Activated naive CD4-positive, alpha-beta T cell treated with anti-CD3 and anti-CD28 coated beads for 36 hours (primary cell): ENCODE results near the gene MAPK14. TPM values are rescaled to one million over a fixed set of nuclear protein-coding genes. Genes with fewer than 3 reads are reported as not detected.

Experiments used
- CTCF ChIA-PET: fragments of 350-600 bp; sonication (Branson Sonifier 250); formaldehyde crosslinking; loops from one replicate; lab custom pipeline; 2021; ENCODE audit warnings: antibody characterized with exemption; lab: Charles Lee
- DNase-seq: peaks from one replicate; pipeline ENCODE4 v3.0.0-alpha.2; 2020
- H3K27ac Mint-ChIP-seq: one replicate; pipeline ENCODE4 v1.8.0; 2021; ENCODE audit warnings: mild to moderate bottlenecking, mixed read lengths
- H3K27me3 Mint-ChIP-seq: one replicate; pipeline ENCODE4 v1.8.0; 2021; ENCODE audit warnings: low read depth, mixed read lengths
- H3K36me3 Mint-ChIP-seq: one replicate; pipeline ENCODE4 v1.8.0; 2021; ENCODE audit warnings: low read depth, mixed read lengths
- H3K4me1 Mint-ChIP-seq: one replicate; pipeline ENCODE4 v1.8.0; 2021; ENCODE audit warnings: low read depth, mixed read lengths
- H3K4me3 Mint-ChIP-seq: one replicate; pipeline ENCODE4 v1.8.0; 2021; ENCODE audit warnings: mild to moderate bottlenecking, moderate library complexity, mixed read lengths
- H3K9me3 Mint-ChIP-seq: one replicate; pipeline ENCODE4 v1.8.0; 2021; ENCODE audit warnings: mixed read lengths
- intact Hi-C: fragments of 100-400 bp; cut with micrococcal nuclease; formaldehyde crosslinking; loops from one replicate; pipeline ENCODE4 v1.15.1; 2023
- total RNA-seq, 2 experiments: library from RNA; stranded (reverse); gene quantifications; one replicate each; pipeline ENCODE4 v1.2.3, GENCODE V29; 2021

MAPK14 gene
- total RNA-seq, 2 experiments from 2014 or later: 39.9 to 40.3 TPM

- H3K9me3 Mint-ChIP-seq: no peaks in the 10 kb centered on the region
- H3K36me3 Mint-ChIP-seq: peaks cover 24% of the 10 kb centered on the region
- intact Hi-C loops: no loop called here
- H3K27ac Mint-ChIP-seq: no peak overlapping the region
- DNase-seq: no peak
- H3K27me3 Mint-ChIP-seq: no peaks in the 10 kb centered on the region
- CTCF ChIA-PET: interaction anchor here (0.6 to 0.7 kb wide), 3 partner anchors 33 to 279 kb away, joined by 3 read pairs; no protein-coding TSS in a partner anchor
- H3K4me3 Mint-ChIP-seq: no peak overlapping the region
- H3K4me1 Mint-ChIP-seq: peaks cover 30% of the 10 kb centered on the region
These were observed 34.6 kb downstream of the MAPK14 start for GRCh38 chr6:36062247-36062646.

GRCh38 chr6:36063318-36064060 is 35.9 kb downstream of the MAPK14 start:
- Mint-ChIP-seq H3K36me3 (peaks cover 22% of the 10 kb centered on the region), H3K27ac (no peak overlapping the region), H3K4me3 (no peak overlapping the region), H3K27me3 (no peaks in the 10 kb centered on the region), H3K4me1 (peaks cover 38% of the 10 kb centered on the region), H3K9me3 (no peaks in the 10 kb centered on the region)
- DNase-seq: no peak
- CTCF ChIA-PET: no interaction called here
- intact Hi-C loops: no loop called here

- DNase-seq: no peak
- Mint-ChIP-seq H3K27ac (no peak overlapping the region), H3K4me3 (no peak overlapping the region), H3K4me1 (peaks cover 41% of the 10 kb centered on the region), H3K27me3 (no peaks in the 10 kb centered on the region), H3K36me3 (peaks cover 16% of the 10 kb centered on the region), H3K9me3 (no peaks in the 10 kb centered on the region)
- intact Hi-C loops: no loop called here
- CTCF ChIA-PET: no interaction called here
These were observed 37.3 kb downstream of the MAPK14 start for GRCh38 chr6:36064770-36065396.

- H3K36me3 Mint-ChIP-seq: peaks cover 5% of the 10 kb centered on the region
- intact Hi-C loops: no loop called here
- no peaks in the 10 kb centered on the region for H3K9me3 Mint-ChIP-seq
- no peak overlapping the region for H3K27ac Mint-ChIP-seq
- CTCF ChIA-PET: no interaction called here
- H3K4me3 Mint-ChIP-seq: no peak overlapping the region
- peaks cover 45% of the 10 kb centered on the region for H3K4me1 Mint-ChIP-seq
- H3K27me3 Mint-ChIP-seq: no peaks in the 10 kb centered on the region
- DNase-seq: no peak
These were observed 38.3 kb downstream of the MAPK14 start for GRCh38 chr6:36065916-36066315.

DNA sequence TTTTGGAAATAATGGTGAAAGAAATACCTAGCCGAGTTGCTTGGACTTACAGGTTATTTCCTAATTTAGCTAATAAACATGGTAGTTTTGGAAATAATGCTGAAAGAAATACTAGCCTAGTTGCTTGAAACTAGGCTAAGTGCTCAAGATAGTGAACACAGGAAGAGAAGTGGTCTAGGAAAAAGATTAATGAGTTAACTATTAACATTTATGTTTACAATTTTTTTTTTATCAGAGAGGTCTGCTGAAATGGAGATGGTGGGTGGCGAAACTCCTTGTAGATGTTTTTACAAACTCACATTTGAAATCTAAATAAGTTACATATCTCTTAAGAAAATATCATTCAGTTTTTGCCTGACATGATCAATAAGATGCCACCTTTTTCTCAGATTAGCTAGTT is 39.2 kb downstream of the MAPK14 start:
- CTCF ChIA-PET: interaction anchor here (1.4 kb wide), 1 partner anchor 39 kb away, joined by 4 read pairs; the partner anchor contains the start of gene MAPK14
- DNase-seq: no peak
- no peaks in the 10 kb centered on the region for H3K9me3 Mint-ChIP-seq
- intact Hi-C loops: no loop called here
- H3K4me1 Mint-ChIP-seq: peaks cover 51% of the 10 kb centered on the region
- no peaks in the 10 kb centered on the region for H3K36me3 Mint-ChIP-seq
- H3K4me3 Mint-ChIP-seq: no peak overlapping the region
- H3K27me3 Mint-ChIP-seq: no peaks in the 10 kb centered on the region
- no peak overlapping the region for H3K27ac Mint-ChIP-seq

GRCh38 chr6:36067374-36068011 is 39.9 kb downstream of the MAPK14 start:
- H3K9me3 Mint-ChIP-seq: no peaks in the 10 kb centered on the region
- CTCF ChIA-PET: interaction anchor here (0.6 to 2.2 kb wide), 3 partner anchors 27 to 40 kb away, joined by 4 to 5 read pairs (median 4); partner anchors contain the start of gene MAPK14
- intact Hi-C loops: no loop called here
- no peak for DNase-seq
- no peak overlapping the region for H3K4me3 Mint-ChIP-seq
- H3K4me1 Mint-ChIP-seq: peaks cover 55% of the 10 kb centered on the region
- H3K36me3 Mint-ChIP-seq: no peaks in the 10 kb centered on the region
- no peak overlapping the region for H3K27ac Mint-ChIP-seq
- no peaks in the 10 kb centered on the region for H3K27me3 Mint-ChIP-seq

DNA sequence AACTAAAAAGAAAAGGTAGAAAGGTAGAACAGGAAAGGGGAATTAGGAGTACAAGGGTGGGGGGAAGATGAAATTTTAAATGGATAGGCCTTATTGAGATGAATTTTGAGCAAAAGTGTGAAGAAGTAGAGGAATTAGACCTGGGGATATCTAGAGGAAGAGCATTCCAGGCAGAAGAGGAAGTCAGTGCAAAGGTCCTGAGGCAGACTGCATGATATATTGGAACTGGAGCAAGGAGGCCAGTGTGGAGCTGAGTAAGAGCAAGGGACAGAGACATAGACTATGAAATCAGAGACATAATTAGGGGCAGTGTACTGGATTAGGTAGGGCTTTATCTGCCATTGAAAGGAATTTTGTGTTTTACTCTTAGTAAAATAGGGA is 40.4 kb downstream of the MAPK14 start:
- intact Hi-C loops: no loop called here
- CTCF ChIA-PET: interaction anchor here (0.6 to 2.2 kb wide), 2 partner anchors 27 to 35 kb away, joined by 4 to 5 read pairs; no protein-coding TSS in a partner anchor
- no peak overlapping the region for H3K27ac Mint-ChIP-seq

GRCh38 chr6:36068586-36068985 is 41.0 kb downstream of the MAPK14 start:
- no peak for DNase-seq
- CTCF ChIA-PET: interaction anchor here (2.2 kb wide), 1 partner anchor 26 kb away, joined by 5 read pairs; no protein-coding TSS in a partner anchor
- Mint-ChIP-seq H3K4me1 (peaks cover 56% of the 10 kb centered on the region), H3K4me3 (no peak overlapping the region), H3K9me3 (no peaks in the 10 kb centered on the region), H3K27ac (no peak overlapping the region), H3K36me3 (no peaks in the 10 kb centered on the region), H3K27me3 (no peaks in the 10 kb centered on the region)
- intact Hi-C loops: no loop called here

More for the DNA sequence above, 40.4 kb downstream of the MAPK14 start:
- no peak for DNase-seq
- no peak overlapping the region for H3K4me3 Mint-ChIP-seq
- peaks cover 56% of the 10 kb centered on the region for H3K4me1 Mint-ChIP-seq
- no peaks in the 10 kb centered on the region for H3K36me3 Mint-ChIP-seq
- no peaks in the 10 kb centered on the region for H3K9me3 Mint-ChIP-seq
- no peaks in the 10 kb centered on the region for H3K27me3 Mint-ChIP-seq

DNA sequence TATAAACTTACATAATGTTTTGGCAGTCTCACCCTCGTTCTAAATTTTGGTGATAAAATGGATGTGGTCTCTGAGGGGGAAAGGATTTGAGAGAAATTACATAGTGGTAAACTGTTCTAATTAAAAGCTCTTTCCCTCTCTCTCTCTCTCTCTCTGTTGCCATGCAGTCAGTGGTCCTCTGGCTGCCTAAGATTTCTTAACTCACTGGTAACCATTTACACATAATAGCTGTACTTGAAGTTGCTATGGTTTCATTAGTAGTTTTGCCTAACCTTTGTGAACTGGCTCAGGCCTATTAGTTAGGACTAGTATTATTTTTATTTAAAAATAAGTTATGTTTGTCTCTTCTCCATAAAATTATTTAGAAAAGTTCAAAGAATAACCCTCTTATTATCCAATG is 42.0 kb downstream of the MAPK14 start:
- H3K36me3 Mint-ChIP-seq: no peaks in the 10 kb centered on the region
- intact Hi-C loops: no loop called here
- H3K4me3 Mint-ChIP-seq: no peak overlapping the region
- no peaks in the 10 kb centered on the region for H3K9me3 Mint-ChIP-seq
- peaks cover 49% of the 10 kb centered on the region for H3K4me1 Mint-ChIP-seq
- no peak overlapping the region for H3K27ac Mint-ChIP-seq
- H3K27me3 Mint-ChIP-seq: no peaks in the 10 kb centered on the region
- CTCF ChIA-PET: interaction anchor here (2.2 kb wide), 1 partner anchor 25 kb away, joined by 5 read pairs; no protein-coding TSS in a partner anchor
- no peak for DNase-seq

GRCh38 chr6:36070252-36070651 is 42.6 kb downstream of the MAPK14 start:
- no peak overlapping the region for H3K4me3 Mint-ChIP-seq
- peaks cover under 1% of the 10 kb centered on the region for H3K36me3 Mint-ChIP-seq
- no peak for DNase-seq
- H3K9me3 Mint-ChIP-seq: no peaks in the 10 kb centered on the region
- no peak overlapping the region for H3K27ac Mint-ChIP-seq
- intact Hi-C loops: no loop called here
- CTCF ChIA-PET: no interaction called here
- H3K4me1 Mint-ChIP-seq: peaks cover 43% of the 10 kb centered on the region
- no peaks in the 10 kb centered on the region for H3K27me3 Mint-ChIP-seq

- peaks cover 43% of the 10 kb centered on the region for H3K4me1 Mint-ChIP-seq
- no peak for DNase-seq
- peaks cover 3% of the 10 kb centered on the region for H3K36me3 Mint-ChIP-seq
- CTCF ChIA-PET: interaction anchor here (0.5 to 2.1 kb wide), 2 partner anchors 24 to 126 kb away, joined by 3 to 8 read pairs; no protein-coding TSS in a partner anchor
- H3K27me3 Mint-ChIP-seq: no peaks in the 10 kb centered on the region
- H3K9me3 Mint-ChIP-seq: no peaks in the 10 kb centered on the region
- H3K27ac Mint-ChIP-seq: no peak overlapping the region
- H3K4me3 Mint-ChIP-seq: no peak overlapping the region
- intact Hi-C loops: no loop called here
These were observed 43.7 kb downstream of the MAPK14 start for GRCh38 chr6:36071281-36071680.

- H3K36me3 Mint-ChIP-seq: peaks cover 3% of the 10 kb centered on the region
- CTCF ChIA-PET: interaction anchor here (0.5 to 2.1 kb wide), 3 partner anchors 9 to 127 kb away, joined by 3 to 8 read pairs (median 3); no protein-coding TSS in a partner anchor
These were observed 44.1 kb downstream of the MAPK14 start for GRCh38 chr6:36071714-36072113.

More at GRCh38 chr6:36071714-36072113, 44.1 kb downstream of the MAPK14 start:
- Mint-ChIP-seq H3K27me3 (no peaks in the 10 kb centered on the region), H3K4me1 (peaks cover 43% of the 10 kb centered on the region), H3K27ac (no peak overlapping the region), H3K9me3 (no peaks in the 10 kb centered on the region), H3K4me3 (no peak overlapping the region)
- no peak for DNase-seq
- intact Hi-C loops: no loop called here
